WTC11 (cell line): Measurements from ENCODE around the gene KRTAP10-7. TPM values are rescaled to one million over a fixed set of nuclear protein-coding genes. Genes with fewer than 3 reads are reported as not detected.

ENCODE experiments used
- ATAC-seq: fragments of 200-7000 bp; cut with Tn5 transposase; 2 replicates; pipeline ENCODE4 v1.10.0; 2021; ENCODE audit warnings: mild to moderate bottlenecking, moderate library complexity
- CTCF ChIA-PET: fragments of 300-600 bp; sonication (Branson Sonifier 250); formaldehyde crosslinking; loops from one replicate; lab custom pipeline; 2021; ENCODE audit warnings: antibody characterized with exemption; lab: Charles Lee
- POLR2A ChIA-PET: fragments of 350-600 bp; sonication (Branson Sonifier 250); formaldehyde crosslinking; loops from one replicate; lab custom pipeline; 2021; ENCODE audit warnings: antibody characterized with exemption; lab: Charles Lee
- DNase-seq: peaks from one replicate; pipeline ENCODE4 v3.0.0; 2021; ENCODE audit warnings: low spot score
- H3K27ac Mint-ChIP-seq: 2 replicates; pipeline ENCODE4 v1.8.0; 2021; ENCODE audit warnings: mixed read lengths
- H3K27me3 Mint-ChIP-seq: 2 replicates; pipeline ENCODE4 v1.8.0; 2021; ENCODE audit warnings: low read depth, mild to moderate bottlenecking, moderate library complexity, mixed read lengths
- H3K36me3 Mint-ChIP-seq: 2 replicates; pipeline ENCODE4 v1.8.0; 2021; ENCODE audit warnings: mixed read lengths
- H3K4me1 Mint-ChIP-seq: 2 replicates; pipeline ENCODE4 v1.8.0; 2022; ENCODE audit warnings: mixed read lengths
- H3K4me3 Mint-ChIP-seq: 2 replicates; pipeline ENCODE4 v1.8.0; 2021; ENCODE audit warnings: mild to moderate bottlenecking, moderate library complexity, mixed read lengths
- H3K9me3 Mint-ChIP-seq: 2 replicates; pipeline ENCODE4 v1.8.0; 2021; ENCODE audit warnings: mixed read lengths
- ATF6 ChIP-seq: sonication (generic); formaldehyde crosslinking; IDR thresholded peaks from 2 replicates; pipeline ENCODE4 v1.8.1; 2023; ENCODE audit warnings: mild to moderate bottlenecking, missing genetic modification reagents
- CTCF ChIP-seq: fragments of 200-600 bp; IDR thresholded peaks from 2 replicates; pipeline ENCODE4 v1.8.0; 2022; ENCODE audit warnings: antibody characterized with exemption
- ESRRA ChIP-seq: sonication (generic); formaldehyde crosslinking; IDR thresholded peaks from 2 replicates; pipeline ENCODE4 v1.8.1; 2022; ENCODE audit warnings: mild to moderate bottlenecking, missing genetic modification reagents, borderline replicate concordance
- FOXK1 ChIP-seq: sonication (generic); formaldehyde crosslinking; IDR thresholded peaks from 2 replicates; pipeline ENCODE4 v1.8.0; 2022; ENCODE audit warnings: mild to moderate bottlenecking, moderate library complexity, missing genetic modification reagents
- GABPB1 ChIP-seq: sonication (generic); formaldehyde crosslinking; IDR thresholded peaks from 2 replicates; pipeline ENCODE4 v1.8.1; 2023; ENCODE audit warnings: mild to moderate bottlenecking, missing genetic modification reagents
- HMGXB4 ChIP-seq: sonication (generic); formaldehyde crosslinking; IDR thresholded peaks from 2 replicates; pipeline ENCODE4 v1.8.1; 2023; ENCODE audit warnings: mild to moderate bottlenecking, moderate library complexity, missing genetic modification reagents
- NFATC4 ChIP-seq: fragments of 250-450 bp; sonication (Bioruptor Pico); IDR thresholded peaks from 2 replicates; pipeline ENCODE4 v1.9.0; 2021; ENCODE audit warnings: mild to moderate bottlenecking
- NR1H2 ChIP-seq: sonication (generic); formaldehyde crosslinking; IDR thresholded peaks from 2 replicates; pipeline ENCODE4 v1.9.0; 2021; ENCODE audit warnings: mild to moderate bottlenecking, moderate library complexity, missing genetic modification reagents
- NR2C2 ChIP-seq: sonication (generic); formaldehyde crosslinking; IDR thresholded peaks from 2 replicates; pipeline ENCODE4 v1.8.0; 2022; ENCODE audit warnings: mild to moderate bottlenecking, missing genetic modification reagents
- PRDM15 ChIP-seq: sonication (generic); formaldehyde crosslinking; IDR thresholded peaks from 2 replicates; pipeline ENCODE4 v1.8.0; 2022; ENCODE audit warnings: missing genetic modification reagents
- RORB ChIP-seq: fragments of 250-450 bp; sonication (Bioruptor Pico); IDR thresholded peaks from 2 replicates; pipeline ENCODE4 v1.9.0; 2021; ENCODE audit warnings: mild to moderate bottlenecking
- SOX15 ChIP-seq: fragments of 250-450 bp; sonication (Bioruptor Pico); IDR thresholded peaks from 2 replicates; pipeline ENCODE4 v1.9.0; 2021; ENCODE audit warnings: mild to moderate bottlenecking
- TCF7 ChIP-seq: sonication (generic); formaldehyde crosslinking; IDR thresholded peaks from 2 replicates; pipeline ENCODE4 v1.8.0; 2022; ENCODE audit warnings: mild to moderate bottlenecking, low read depth, missing genetic modification reagents, moderate library complexity
- ZNF219 ChIP-seq: sonication (generic); formaldehyde crosslinking; IDR thresholded peaks from 2 replicates; pipeline ENCODE4 v1.8.0; 2023; ENCODE audit warnings: missing genetic modification reagents, mild to moderate bottlenecking, borderline replicate concordance
- ZNF396 ChIP-seq: fragments of 250-450 bp; sonication (Bioruptor Pico); IDR thresholded peaks from 2 replicates; pipeline ENCODE4 v1.8.0; 2021; ENCODE audit warnings: mild to moderate bottlenecking, moderate library complexity, borderline replicate concordance
- total RNA-seq: library from RNA; stranded (reverse); gene quantifications from 3 replicates; pipeline ENCODE4 v1.2.3, GENCODE V29; 2021
- TF ChIP-seq, protein P1 (sequence below): sonication (generic); formaldehyde crosslinking; IDR thresholded peaks from 2 replicates; pipeline ENCODE4 v1.8.0; 2022; ENCODE audit warnings: mild to moderate bottlenecking, missing genetic modification reagents
- TF ChIP-seq, protein P2 (sequence below): sonication (generic); formaldehyde crosslinking; IDR thresholded peaks from 2 replicates; pipeline ENCODE4 v1.8.1; 2022; ENCODE audit warnings: mild to moderate bottlenecking, missing genetic modification reagents, moderate library complexity, borderline replicate concordance
- TF ChIP-seq, protein P3 (sequence below): sonication (generic); formaldehyde crosslinking; IDR thresholded peaks from 2 replicates; pipeline ENCODE4 v1.8.1; 2023; ENCODE audit warnings: mild to moderate bottlenecking, missing genetic modification reagents, moderate library complexity
- TF ChIP-seq, protein P4 (sequence below): sonication (generic); formaldehyde crosslinking; IDR thresholded peaks from 2 replicates; pipeline ENCODE4 v1.8.0; 2022; ENCODE audit warnings: mild to moderate bottlenecking, missing genetic modification reagents

The KRTAP10-7 gene
- total RNA-seq, 1 experiment from 2014 or later, result not detected

- no peak for TF ChIP-seq GABPB1 (CRISPR knock-in tag)
- TF ChIP-seq HMGXB4 (CRISPR knock-in tag), result no peak
- TF ChIP-seq CTCF, result no peak
- TF ChIP-seq ZNF396 (CRISPR knock-in tag), result no peak
- no peak for TF ChIP-seq RORB (CRISPR knock-in tag)
- TF ChIP-seq, protein P1, sequence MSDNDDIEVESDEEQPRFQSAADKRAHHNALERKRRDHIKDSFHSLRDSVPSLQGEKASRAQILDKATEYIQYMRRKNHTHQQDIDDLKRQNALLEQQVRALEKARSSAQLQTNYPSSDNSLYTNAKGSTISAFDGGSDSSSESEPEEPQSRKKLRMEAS, result no peak
- TF ChIP-seq, protein P2, sequence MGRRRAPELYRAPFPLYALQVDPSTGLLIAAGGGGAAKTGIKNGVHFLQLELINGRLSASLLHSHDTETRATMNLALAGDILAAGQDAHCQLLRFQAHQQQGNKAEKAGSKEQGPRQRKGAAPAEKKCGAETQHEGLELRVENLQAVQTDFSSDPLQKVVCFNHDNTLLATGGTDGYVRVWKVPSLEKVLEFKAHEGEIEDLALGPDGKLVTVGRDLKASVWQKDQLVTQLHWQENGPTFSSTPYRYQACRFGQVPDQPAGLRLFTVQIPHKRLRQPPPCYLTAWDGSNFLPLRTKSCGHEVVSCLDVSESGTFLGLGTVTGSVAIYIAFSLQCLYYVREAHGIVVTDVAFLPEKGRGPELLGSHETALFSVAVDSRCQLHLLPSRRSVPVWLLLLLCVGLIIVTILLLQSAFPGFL (CRISPR knock-in tag), result no peak
- no peak for TF ChIP-seq NR2C2
- TF ChIP-seq ZNF219 (CRISPR knock-in tag), result no peak
- TF ChIP-seq, protein P3, sequence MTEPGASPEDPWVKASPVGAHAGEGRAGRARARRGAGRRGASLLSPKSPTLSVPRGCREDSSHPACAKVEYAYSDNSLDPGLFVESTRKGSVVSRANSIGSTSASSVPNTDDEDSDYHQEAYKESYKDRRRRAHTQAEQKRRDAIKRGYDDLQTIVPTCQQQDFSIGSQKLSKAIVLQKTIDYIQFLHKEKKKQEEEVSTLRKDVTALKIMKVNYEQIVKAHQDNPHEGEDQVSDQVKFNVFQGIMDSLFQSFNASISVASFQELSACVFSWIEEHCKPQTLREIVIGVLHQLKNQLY, result no peak
- TF ChIP-seq NFATC4 (CRISPR knock-in tag), result no peak
- TF ChIP-seq, protein P4, sequence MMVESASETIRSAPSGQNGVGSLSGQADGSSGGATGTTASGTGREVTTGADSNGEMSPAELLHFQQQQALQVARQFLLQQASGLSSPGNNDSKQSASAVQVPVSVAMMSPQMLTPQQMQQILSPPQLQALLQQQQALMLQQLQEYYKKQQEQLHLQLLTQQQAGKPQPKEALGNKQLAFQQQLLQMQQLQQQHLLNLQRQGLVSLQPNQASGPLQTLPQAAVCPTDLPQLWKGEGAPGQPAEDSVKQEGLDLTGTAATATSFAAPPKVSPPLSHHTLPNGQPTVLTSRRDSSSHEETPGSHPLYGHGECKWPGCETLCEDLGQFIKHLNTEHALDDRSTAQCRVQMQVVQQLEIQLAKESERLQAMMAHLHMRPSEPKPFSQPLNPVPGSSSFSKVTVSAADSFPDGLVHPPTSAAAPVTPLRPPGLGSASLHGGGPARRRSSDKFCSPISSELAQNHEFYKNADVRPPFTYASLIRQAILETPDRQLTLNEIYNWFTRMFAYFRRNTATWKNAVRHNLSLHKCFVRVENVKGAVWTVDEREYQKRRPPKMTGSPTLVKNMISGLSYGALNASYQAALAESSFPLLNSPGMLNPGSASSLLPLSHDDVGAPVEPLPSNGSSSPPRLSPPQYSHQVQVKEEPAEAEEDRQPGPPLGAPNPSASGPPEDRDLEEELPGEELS, result no peak
- TF ChIP-seq ESRRA (CRISPR knock-in tag), result no peak
- no peak for TF ChIP-seq NR1H2 (CRISPR knock-in tag)
- no peak for TF ChIP-seq FOXK1 (CRISPR knock-in tag)
- TF ChIP-seq TCF7 (CRISPR knock-in tag), result no peak
- TF ChIP-seq SOX15, result no peak
- no peak for TF ChIP-seq PRDM15 (CRISPR knock-in tag)
- no peak for TF ChIP-seq ATF6 (CRISPR knock-in tag)
- Mint-ChIP-seq H3K27ac (no peak overlapping the region), H3K4me3 (no peak overlapping the region), H3K27me3 (no peaks in the 10 kb centered on the region; the same call in 1 of the 2 replicates), H3K36me3 (peaks cover 21% of the 10 kb centered on the region), H3K9me3 (peaks cover 33% of the 10 kb centered on the region), H3K4me1 (peaks cover 17% of the 10 kb centered on the region)
- POLR2A ChIA-PET, result no interaction called here
- no peak for ATAC-seq
- DNase-seq, result no peak
- CTCF ChIA-PET, result interaction anchor here (2.2 kb wide), 1 partner anchor 215 kb away, joined by 9 read pairs; no protein-coding TSS in a partner anchor
These were observed 21.9 kb upstream of the KRTAP10-7 start for GRCh38 chr21:44578371-44579055.
